Ovary (tissue), 3 donors: ENCODE results near the gene SLC13A4.

Experiments used
- EP300 ChIP-seq: sonication (generic); formaldehyde crosslinking; IDR thresholded peaks from one replicate; pipeline ENCODE4 v1.6.1; 2017; ENCODE audit warnings: antibody characterized with exemption
- TF ChIP-seq, protein P1 (sequence below), 3 donors: fragments of 450-650 bp in 2 of 3; fragments of 200-600 bp in 1 of 3; IDR thresholded peaks; one replicate each; pipeline versions ENCODE4 v1.5.1 to v1.8.0; 2016 to 2022; ENCODE audit warnings: antibody characterized with exemption in 3 of 3, mild to moderate bottlenecking in 1 of 3
- donor health status: DM: no; HTN: no; CAD: no.

DNA sequence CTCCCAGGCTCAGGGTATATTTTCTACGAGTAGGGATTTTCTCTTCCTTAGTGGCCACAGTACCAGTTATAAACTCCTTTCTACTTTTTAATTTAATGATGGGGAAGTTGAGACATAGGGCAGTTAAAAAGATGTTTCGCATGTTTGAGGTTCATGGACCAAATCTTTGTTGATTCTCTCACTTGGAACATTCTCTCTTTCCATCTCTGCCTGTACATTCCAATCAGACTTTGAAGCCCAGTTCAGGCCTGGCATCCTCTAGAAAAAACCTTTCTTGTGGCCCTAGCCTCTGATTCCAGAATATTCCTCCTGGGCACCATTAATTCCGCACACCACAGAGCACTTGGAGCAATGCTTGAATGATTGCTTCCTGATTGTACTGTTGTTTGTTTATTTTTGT, 18.5 kb downstream of the SLC13A4 start:
- no peak for TF ChIP-seq EP300
- TF ChIP-seq, protein P1, sequence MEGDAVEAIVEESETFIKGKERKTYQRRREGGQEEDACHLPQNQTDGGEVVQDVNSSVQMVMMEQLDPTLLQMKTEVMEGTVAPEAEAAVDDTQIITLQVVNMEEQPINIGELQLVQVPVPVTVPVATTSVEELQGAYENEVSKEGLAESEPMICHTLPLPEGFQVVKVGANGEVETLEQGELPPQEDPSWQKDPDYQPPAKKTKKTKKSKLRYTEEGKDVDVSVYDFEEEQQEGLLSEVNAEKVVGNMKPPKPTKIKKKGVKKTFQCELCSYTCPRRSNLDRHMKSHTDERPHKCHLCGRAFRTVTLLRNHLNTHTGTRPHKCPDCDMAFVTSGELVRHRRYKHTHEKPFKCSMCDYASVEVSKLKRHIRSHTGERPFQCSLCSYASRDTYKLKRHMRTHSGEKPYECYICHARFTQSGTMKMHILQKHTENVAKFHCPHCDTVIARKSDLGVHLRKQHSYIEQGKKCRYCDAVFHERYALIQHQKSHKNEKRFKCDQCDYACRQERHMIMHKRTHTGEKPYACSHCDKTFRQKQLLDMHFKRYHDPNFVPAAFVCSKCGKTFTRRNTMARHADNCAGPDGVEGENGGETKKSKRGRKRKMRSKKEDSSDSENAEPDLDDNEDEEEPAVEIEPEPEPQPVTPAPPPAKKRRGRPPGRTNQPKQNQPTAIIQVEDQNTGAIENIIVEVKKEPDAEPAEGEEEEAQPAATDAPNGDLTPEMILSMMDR (IDR thresholded peaks at IDR 0.05) = no peak
